OCI-LY7 (cell line): ENCODE results near the gene HGS.

Experiments used
- EZH2phosphoT487 ChIP-seq: fragments of 200-600 bp; sonication (generic); IDR thresholded peaks from 2 replicates; pipeline ENCODE4 v1.6.1; 2018; ENCODE audit warnings: low read depth, borderline replicate concordance, mild to moderate bottlenecking, mixed run types, antibody characterized with exemption, low read length, moderate library complexity, mixed read lengths
- TF ChIP-seq, protein P1 (sequence below): fragments of 200-600 bp; sonication (generic); conservative IDR thresholded peaks from 2 replicates; pipeline ENCODE4 v1.5.1; 2014; ENCODE audit warnings: mild to moderate bottlenecking, antibody characterized with exemption, low read length, moderate library complexity, mixed read lengths

DNA sequence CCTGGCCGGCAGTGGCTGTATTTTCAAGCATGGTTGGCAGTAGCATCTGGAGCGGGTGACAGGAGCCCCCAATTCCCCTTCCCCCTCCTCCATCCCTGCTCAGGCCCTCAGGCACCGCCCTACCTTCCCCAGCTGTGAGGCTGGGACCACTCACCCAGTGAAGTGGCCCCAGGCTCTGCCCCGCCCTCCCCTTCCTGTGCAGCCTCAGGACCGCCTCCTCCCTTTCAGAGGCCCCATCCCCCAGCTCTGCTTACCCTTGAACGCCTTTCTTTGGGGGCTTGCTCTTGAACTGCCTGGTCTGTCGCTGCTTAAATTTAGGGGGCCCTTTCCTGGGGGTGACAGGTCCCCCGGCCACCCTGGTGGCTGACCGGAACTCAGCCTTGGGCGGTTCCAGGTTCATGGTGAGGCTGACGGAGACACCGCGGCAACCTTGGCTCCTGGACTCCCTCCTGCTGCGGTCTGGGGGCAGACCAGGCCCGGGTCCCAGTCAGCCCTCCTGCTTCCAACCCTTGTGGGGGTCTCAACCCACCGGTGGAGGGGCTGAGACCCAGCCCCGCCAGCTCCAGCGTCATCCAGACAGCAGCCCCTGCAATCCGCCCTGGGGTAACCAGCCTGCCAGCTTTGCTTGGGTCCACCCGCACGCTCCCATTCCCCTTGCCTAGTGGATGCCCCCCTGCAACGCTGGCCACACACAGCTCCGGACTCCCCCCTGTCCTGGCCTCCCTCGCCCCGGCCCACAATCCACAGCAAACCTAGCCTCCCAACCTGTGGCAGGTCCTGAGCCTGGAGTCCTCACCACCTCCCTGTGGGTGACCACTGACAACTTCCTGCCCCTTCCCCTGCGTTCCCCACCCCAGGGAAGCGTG, 30.7 kb upstream of the HGS start:
- TF ChIP-seq, protein P1, sequence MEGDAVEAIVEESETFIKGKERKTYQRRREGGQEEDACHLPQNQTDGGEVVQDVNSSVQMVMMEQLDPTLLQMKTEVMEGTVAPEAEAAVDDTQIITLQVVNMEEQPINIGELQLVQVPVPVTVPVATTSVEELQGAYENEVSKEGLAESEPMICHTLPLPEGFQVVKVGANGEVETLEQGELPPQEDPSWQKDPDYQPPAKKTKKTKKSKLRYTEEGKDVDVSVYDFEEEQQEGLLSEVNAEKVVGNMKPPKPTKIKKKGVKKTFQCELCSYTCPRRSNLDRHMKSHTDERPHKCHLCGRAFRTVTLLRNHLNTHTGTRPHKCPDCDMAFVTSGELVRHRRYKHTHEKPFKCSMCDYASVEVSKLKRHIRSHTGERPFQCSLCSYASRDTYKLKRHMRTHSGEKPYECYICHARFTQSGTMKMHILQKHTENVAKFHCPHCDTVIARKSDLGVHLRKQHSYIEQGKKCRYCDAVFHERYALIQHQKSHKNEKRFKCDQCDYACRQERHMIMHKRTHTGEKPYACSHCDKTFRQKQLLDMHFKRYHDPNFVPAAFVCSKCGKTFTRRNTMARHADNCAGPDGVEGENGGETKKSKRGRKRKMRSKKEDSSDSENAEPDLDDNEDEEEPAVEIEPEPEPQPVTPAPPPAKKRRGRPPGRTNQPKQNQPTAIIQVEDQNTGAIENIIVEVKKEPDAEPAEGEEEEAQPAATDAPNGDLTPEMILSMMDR: no peak
- TF ChIP-seq EZH2phosphoT487: no peak
